Kidney (tissue), 14 donors: ENCODE measurements around the gene KRTAP5-6. TPM values are rescaled to one million over a fixed set of nuclear protein-coding genes. Genes with fewer than 3 reads are reported as not detected.

ENCODE experiments used
- DNase-seq, 5 donors: peaks; one replicate each; pipeline ENCODE4 v3.0.0-alpha.2; 2013 to 2020
- FAIRE-seq: peaks from 2 replicates; lab custom pipeline; 2012; peaks lifted over from hg19 to GRCh38; lab: Jason Lieb, UNC
- H3K27ac ChIP-seq, 2 donors: one replicate each; pipeline ENCODE4 v1.7.0; 2013; ENCODE audit warnings: low read depth in 2 of 2, low read length in 2 of 2, inconsistent platforms in 1 of 2
- H3K27me3 ChIP-seq: one replicate; pipeline ENCODE4 v1.7.1; 2013; ENCODE audit warnings: low read length, inconsistent platforms; ENCODE audit not compliant: control insufficient read depth, insufficient read depth
- H3K36me3 ChIP-seq, 3 donors: one replicate each; pipeline versions ENCODE4 v1.7.0 to v1.7.1; 2013; ENCODE audit warnings: low read length in 3 of 3, control low read depth in 1 of 3, inconsistent platforms in 1 of 3; ENCODE audit not compliant: insufficient read depth in 3 of 3, control insufficient read depth in 2 of 3
- H3K4me1 ChIP-seq, 3 donors: one replicate each; pipeline versions ENCODE4 v1.7.0 to v1.7.1; 2013; ENCODE audit warnings: low read length in 3 of 3, inconsistent platforms in 1 of 3, low read depth in 1 of 3; ENCODE audit not compliant: control insufficient read depth in 2 of 3, insufficient read depth in 2 of 3
- H3K4me3 ChIP-seq, 3 donors: one replicate each; pipeline versions ENCODE4 v1.7.0 to v1.8.1; 2013; ENCODE audit warnings: low read length in 3 of 3, control low read depth in 1 of 3, inconsistent platforms in 1 of 3
- H3K9ac ChIP-seq, 3 donors: one replicate each; pipeline versions ENCODE4 v1.7.0 to v1.7.1; 2013; ENCODE audit warnings: low read length in 3 of 3, control low read depth in 1 of 3, inconsistent platforms in 1 of 3
- H3K9me3 ChIP-seq, 3 donors: one replicate each; pipeline versions ENCODE4 v1.7.0 to v1.7.1; 2013; ENCODE audit warnings: low read length in 3 of 3, control low read depth in 1 of 3, inconsistent platforms in 1 of 3; ENCODE audit not compliant: control insufficient read depth in 2 of 3, insufficient read depth in 1 of 3
- intact Hi-C: fragments of 100-400 bp; cut with DNase I; formaldehyde crosslinking; loops from one replicate; pipeline ENCODE4 v1.11.1; 2022
- polyA plus RNA-seq: library from polyadenylated mRNA; stranded (reverse); fragments of 350-450 nt; fragmentation: Illumina TruSeq; extraction: RNeasy Lipid Tissue Mini Kit (QIAGEN cat#74804); gene quantifications from one replicate; pipeline ENCODE4 v1.2.3, GENCODE V29; 2014; ENCODE audit warnings: low read depth, low replicate concordance; ENCODE audit not compliant: insufficient read depth
- total RNA-seq: library from RNA; stranded (reverse); fragmentation: NEBNext Ultra II Directional; extraction: Animal tissue kit (Norgen Biotek cat#: 25700); gene quantifications from one replicate; pipeline ENCODE4 v1.2.1, GENCODE V29; 2021
- TF ChIP-seq, protein P1 (sequence below): IDR thresholded peaks from 3 replicates; pipeline ENCODE4 v1.5.1; 2012; ENCODE audit warnings: mild to moderate bottlenecking, moderate library complexity, borderline replicate concordance; ENCODE audit not compliant: insufficient read depth; ENCODE audit errors: extremely low read depth
- donor health status: control.
- donor health status: control.
- donor health status: control.
- donor health status: control.
- donor health status: control.
- donor health status: DM: yes; HTN: yes; CAD: no.
- donor health status: Normal renal cell carcinoma (clear cell type).

The KRTAP5-6 gene
- total and polyA plus RNA-seq, 2 donors from 2014 or later = not detected

DNA sequence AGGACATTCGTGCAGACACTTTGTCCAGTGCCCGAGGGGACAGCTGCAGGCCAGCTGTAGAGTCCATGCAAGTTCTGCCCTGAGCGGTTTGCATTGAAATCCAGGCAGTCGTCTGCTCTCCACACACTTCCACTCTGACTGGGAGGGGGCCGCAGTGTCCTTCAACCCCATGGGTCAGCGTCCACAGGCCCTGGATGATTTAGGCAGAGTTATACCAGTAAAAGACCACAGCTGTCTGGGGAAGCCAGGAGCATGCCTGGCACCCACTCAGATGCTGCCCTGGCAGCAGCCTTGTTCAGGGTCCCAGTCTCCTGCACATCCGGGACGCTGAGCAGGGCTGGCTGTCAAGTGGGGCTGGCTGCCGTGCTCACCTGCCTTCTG, 40.9 kb upstream of the KRTAP5-6 start:
- intact Hi-C loops = loop anchor here (10.0 kb wide), 1 partner anchor 499 kb away; no protein-coding TSS in a partner anchor
- no peaks in the 10 kb centered on the region for H3K27me3 ChIP-seq

GRCh38 chr11:1656670-1657069, 40.3 kb upstream of the KRTAP5-6 start:
- H3K27ac ChIP-seq = no peak overlapping the region
- no peak overlapping the region for H3K4me3 ChIP-seq
- H3K9ac ChIP-seq = no peak overlapping the region
- H3K9me3 ChIP-seq = no peaks in the 10 kb centered on the region
- FAIRE-seq (no peak), DNase-seq (peak in 1 of 5 donors; percentile 29)
- H3K27me3 ChIP-seq = no peaks in the 10 kb centered on the region
- no peaks in the 10 kb centered on the region for H3K36me3 ChIP-seq
- TF ChIP-seq, protein P1, sequence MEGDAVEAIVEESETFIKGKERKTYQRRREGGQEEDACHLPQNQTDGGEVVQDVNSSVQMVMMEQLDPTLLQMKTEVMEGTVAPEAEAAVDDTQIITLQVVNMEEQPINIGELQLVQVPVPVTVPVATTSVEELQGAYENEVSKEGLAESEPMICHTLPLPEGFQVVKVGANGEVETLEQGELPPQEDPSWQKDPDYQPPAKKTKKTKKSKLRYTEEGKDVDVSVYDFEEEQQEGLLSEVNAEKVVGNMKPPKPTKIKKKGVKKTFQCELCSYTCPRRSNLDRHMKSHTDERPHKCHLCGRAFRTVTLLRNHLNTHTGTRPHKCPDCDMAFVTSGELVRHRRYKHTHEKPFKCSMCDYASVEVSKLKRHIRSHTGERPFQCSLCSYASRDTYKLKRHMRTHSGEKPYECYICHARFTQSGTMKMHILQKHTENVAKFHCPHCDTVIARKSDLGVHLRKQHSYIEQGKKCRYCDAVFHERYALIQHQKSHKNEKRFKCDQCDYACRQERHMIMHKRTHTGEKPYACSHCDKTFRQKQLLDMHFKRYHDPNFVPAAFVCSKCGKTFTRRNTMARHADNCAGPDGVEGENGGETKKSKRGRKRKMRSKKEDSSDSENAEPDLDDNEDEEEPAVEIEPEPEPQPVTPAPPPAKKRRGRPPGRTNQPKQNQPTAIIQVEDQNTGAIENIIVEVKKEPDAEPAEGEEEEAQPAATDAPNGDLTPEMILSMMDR = no peak
- intact Hi-C loops = loop anchor here (10.0 kb wide), 1 partner anchor 498 kb away; no protein-coding TSS in a partner anchor
- H3K4me1 ChIP-seq = peaks cover 0 to 8% (median 0%) of the 10 kb centered on the region in 3 donors

More for the DNA sequence above, 40.9 kb upstream of the KRTAP5-6 start:
- no peaks in the 10 kb centered on the region for H3K36me3 ChIP-seq
- no peak overlapping the region for H3K9ac ChIP-seq
- H3K27ac ChIP-seq = no peak overlapping the region
- FAIRE-seq = no peak
- no peak overlapping the region for H3K4me3 ChIP-seq
- DNase-seq = peak in 1 of 5 donors; percentile 75
- TF ChIP-seq, protein P1 = no peak
- H3K4me1 ChIP-seq = peaks cover 0 to 8% (median 0%) of the 10 kb centered on the region in 3 donors
- H3K9me3 ChIP-seq = no peaks in the 10 kb centered on the region

- TF ChIP-seq, protein P1 = no peak
- H3K9ac ChIP-seq = no peak overlapping the region
- DNase-seq (peak in 1 of 5 donors; percentile 35), FAIRE-seq (no peak)
- H3K27me3 ChIP-seq = no peaks in the 10 kb centered on the region
- intact Hi-C loops = loop anchor here (10.0 kb wide), 1 partner anchor 495 kb away; no protein-coding TSS in a partner anchor
- H3K36me3 ChIP-seq = no peaks in the 10 kb centered on the region
- no peaks in the 10 kb centered on the region for H3K9me3 ChIP-seq
- no peak overlapping the region for H3K27ac ChIP-seq
- H3K4me1 ChIP-seq = peaks cover 0 to 1% (median 0%) of the 10 kb centered on the region in 3 donors
- no peak overlapping the region for H3K4me3 ChIP-seq
Measured at GRCh38 chr11:1659506-1659905, 37.5 kb upstream of the KRTAP5-6 start.
